Esophagus muscularis mucosa (tissue), 4 donors: ENCODE data around the gene C2orf69. TPM values are rescaled to one million over a fixed set of nuclear protein-coding genes. Genes with fewer than 3 reads are reported as not detected.

ENCODE experiments used
- DNase-seq: peaks from one replicate; pipeline ENCODE4 v3.0.0-alpha.2; 2017; ENCODE audit errors: extremely low spot score
- H3K27ac ChIP-seq, 4 donors: fragments of 200-600 bp; sonication (generic); replicated peaks in 1 of 4; 1 replicate in 3 of 4; 2 replicates in 1 of 4; pipeline ENCODE4 v1.5.1; 2016 to 2019; ENCODE audit warnings: mild to moderate bottlenecking in 1 of 4
- H3K27me3 ChIP-seq, 4 donors: fragments of 200-600 bp; sonication (generic); one replicate each; pipeline versions ENCODE4 v1.5.1 to v1.6.0; 2016 to 2019
- H3K36me3 ChIP-seq, 4 donors: fragments of 200-600 bp; sonication (generic); one replicate each; pipeline ENCODE4 v1.5.1; 2016 to 2019
- H3K4me1 ChIP-seq, 4 donors: fragments of 200-600 bp; sonication (generic); one replicate each; pipeline ENCODE4 v1.5.1; 2016 to 2019
- H3K4me3 ChIP-seq, 4 donors: fragments of 200-600 bp; sonication (generic); 1 replicate in 2 of 4; 2 replicates in 2 of 4; pipeline ENCODE4 v1.5.1; 2016 to 2019; ENCODE audit warnings: mild to moderate bottlenecking in 4 of 4, moderate library complexity in 1 of 4
- H3K9me3 ChIP-seq, 4 donors: fragments of 200-600 bp; sonication (generic); 1 replicate in 3 of 4; 2 replicates in 1 of 4; pipeline ENCODE4 v1.5.1; 2016 to 2019
- CTCF ChIP-seq, 3 experiments: fragments of 200-600 bp in 2 of 3; fragments of 450-650 bp in 1 of 3; sonication (generic) in 2 of 3; IDR thresholded peaks; one replicate each; pipeline ENCODE4 v1.5.1; 2017 to 2019; ENCODE audit warnings: antibody characterized with exemption in 3 of 3, mild to moderate bottlenecking in 2 of 3, moderate library complexity in 1 of 3
- EP300 ChIP-seq: sonication (generic); formaldehyde crosslinking; IDR thresholded peaks from one replicate; pipeline ENCODE4 v1.6.1; 2017; ENCODE audit warnings: antibody characterized with exemption
- POLR2A ChIP-seq: fragments of 450-650 bp; IDR thresholded peaks from one replicate; pipeline ENCODE4 v1.6.1; 2017; ENCODE audit warnings: antibody characterized with exemption, moderate library complexity, mild to moderate bottlenecking, low read depth
- POLR2AphosphoS5 ChIP-seq, 2 donors: sonication (generic); formaldehyde crosslinking; IDR thresholded peaks; one replicate each; pipeline ENCODE4 v1.6.1; 2017; ENCODE audit warnings: antibody characterized with exemption in 2 of 2
- WGBS: methylation state at CpG from one replicate; pipeline ENCODE4 v1.1.5; 2018; 5-methylcytosine and 5-hydroxymethylcytosine counted together
- intact Hi-C: fragments of 100-400 bp; cut with DNase I; formaldehyde crosslinking; loops from one replicate; pipeline ENCODE4 v1.15.1; 2023
- total RNA-seq, 4 donors: library from RNA; depleted of rRNA; stranded (reverse); fragments of >200 nt; gene quantifications; one replicate each; pipeline versions ENCODE4 v1.1.0 to v1.2.1, GENCODE V29; 2016

C2orf69 gene
- total RNA-seq, 4 donors from 2014 or later: 10.4 to 15.0 (median 12.0) TPM

DNA sequence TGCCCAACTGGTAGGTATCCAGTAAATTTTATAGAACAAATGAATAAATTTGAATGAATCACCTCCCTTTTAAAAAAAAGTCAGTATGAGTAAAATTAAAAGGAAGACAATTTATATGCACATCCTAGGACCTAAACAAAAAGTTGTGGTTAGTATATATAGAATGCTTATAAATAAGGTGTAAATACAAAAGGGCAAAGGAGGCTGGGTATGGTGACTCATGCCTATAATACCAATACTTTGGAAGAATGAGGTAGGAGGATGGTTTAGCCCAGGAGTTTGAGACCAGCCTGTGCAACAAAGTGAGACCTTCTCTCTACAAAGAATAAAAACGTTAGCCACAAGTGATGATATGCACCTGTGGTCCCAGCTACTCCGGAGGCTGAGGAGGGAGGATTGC, 12.8 kb downstream of the C2orf69 start:
- no peaks in the 10 kb centered on the region for H3K4me1 ChIP-seq
- no peak overlapping the region for H3K27ac ChIP-seq
- 74% methylated on average over 2 of the region's 2 CpGs for WGBS
- TF ChIP-seq CTCF (IDR thresholded peaks at IDR 0.05) (no peak), POLR2AphosphoS5 (IDR thresholded peaks at IDR 0.05) (no peak), POLR2A (no peak), EP300 (no peak)
- no peak overlapping the region for H3K4me3 ChIP-seq
- DNase-seq: no peak
- H3K27me3 ChIP-seq: no peaks in the 10 kb centered on the region
- no peaks in the 10 kb centered on the region for H3K9me3 ChIP-seq
- H3K36me3 ChIP-seq: peaks cover 0 to 14% (median 5%) of the 10 kb centered on the region in 4 donors
- intact Hi-C loops: no loop called here

- Histone ChIP-seq H3K4me3 (no peak overlapping the region), H3K27me3 (no peaks in the 10 kb centered on the region), H3K4me1 (no peaks in the 10 kb centered on the region), H3K27ac (no peak overlapping the region), H3K36me3 (peaks cover 1 to 33% (median 16%) of the 10 kb centered on the region in 4 donors), H3K9me3 (no peaks in the 10 kb centered on the region)
- intact Hi-C loops: no loop called here
- DNase-seq: no peak
- TF ChIP-seq POLR2AphosphoS5 (IDR thresholded peaks at IDR 0.05) (no peak), EP300 (no peak), CTCF (IDR thresholded peaks at IDR 0.05) (no peak), POLR2A (no peak)
- WGBS: 44% methylated on average over 1 of the region's 1 CpG
These were observed 15.7 kb downstream of the C2orf69 start for GRCh38 chr2:199926806-199927205.

GRCh38 chr2:199928226-199928625, 17.1 kb downstream of the C2orf69 start:
- intact Hi-C loops: no loop called here
- WGBS: 50% methylated on average over 2 of the region's 2 CpGs
- Histone ChIP-seq H3K9me3 (no peaks in the 10 kb centered on the region), H3K4me3 (no peak overlapping the region), H3K27me3 (no peaks in the 10 kb centered on the region), H3K36me3 (peaks cover 14 to 47% (median 29%) of the 10 kb centered on the region in 4 donors), H3K4me1 (no peaks in the 10 kb centered on the region), H3K27ac (no peak overlapping the region)
- DNase-seq: no peak
- TF ChIP-seq EP300 (no peak), POLR2AphosphoS5 (IDR thresholded peaks at IDR 0.05) (no peak), POLR2A (no peak), CTCF (IDR thresholded peaks at IDR 0.05) (no peak)

DNA sequence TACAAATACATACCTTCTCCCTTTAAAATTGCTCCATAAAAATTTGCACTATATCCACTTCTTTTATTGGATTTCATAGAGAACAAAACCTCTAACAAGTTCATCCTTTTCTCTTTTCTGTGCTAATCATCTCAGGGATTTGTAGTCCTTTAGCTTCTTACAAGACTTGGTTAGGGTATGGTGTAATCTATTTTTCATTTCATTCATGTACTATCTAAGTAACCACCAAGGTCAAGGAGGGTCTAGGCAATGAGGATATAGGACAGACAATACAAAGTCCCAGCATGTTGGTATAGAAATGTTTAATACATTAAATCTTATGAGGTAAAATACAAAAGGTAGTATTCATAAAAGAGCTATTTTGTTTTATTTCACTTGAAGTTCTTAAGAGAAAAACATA, 17.5 kb downstream of the C2orf69 start:
- TF ChIP-seq EP300: no peak
- TF ChIP-seq POLR2A: no peak
- TF ChIP-seq POLR2AphosphoS5 (IDR thresholded peaks at IDR 0.05): no peak
- intact Hi-C loops: no loop called here
- no peaks in the 10 kb centered on the region for H3K9me3 ChIP-seq
- no peak for DNase-seq
- no peaks in the 10 kb centered on the region for H3K27me3 ChIP-seq
- no peaks in the 10 kb centered on the region for H3K4me1 ChIP-seq
- peaks cover 14 to 47% (median 31%) of the 10 kb centered on the region in 4 donors for H3K36me3 ChIP-seq
- H3K4me3 ChIP-seq: no peak overlapping the region
- H3K27ac ChIP-seq: no peak overlapping the region

DNA sequence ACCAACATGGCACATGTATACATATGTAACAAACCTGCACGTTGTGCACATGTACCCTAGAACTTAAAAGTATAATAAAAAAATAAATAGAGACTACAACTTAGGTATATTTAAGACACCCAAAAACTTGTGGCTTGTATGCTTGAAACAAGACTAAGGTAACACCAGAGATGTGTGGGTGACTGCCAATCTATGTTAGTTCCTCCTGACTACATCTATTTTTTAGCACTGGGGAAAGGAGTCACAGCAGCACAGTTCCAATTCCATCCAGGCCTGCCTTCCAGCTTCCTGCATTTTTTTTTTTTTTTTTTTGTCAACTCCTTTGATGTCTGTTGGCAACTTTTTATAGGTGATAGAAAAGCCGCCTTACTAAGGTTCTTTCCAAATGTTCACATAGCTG, 18.2 kb downstream of the C2orf69 start:
- intact Hi-C loops: no loop called here
- no peak for DNase-seq
- Histone ChIP-seq H3K27me3 (no peaks in the 10 kb centered on the region), H3K4me3 (no peak overlapping the region), H3K27ac (no peak overlapping the region), H3K9me3 (no peaks in the 10 kb centered on the region), H3K4me1 (no peaks in the 10 kb centered on the region), H3K36me3 (peaks cover 14 to 47% (median 32%) of the 10 kb centered on the region in 4 donors)
- TF ChIP-seq CTCF (IDR thresholded peaks at IDR 0.05): no peak
- TF ChIP-seq POLR2AphosphoS5 (IDR thresholded peaks at IDR 0.05): no peak
- no peak for TF ChIP-seq EP300
- no peak for TF ChIP-seq POLR2A
- 75% methylated on average over 2 of the region's 2 CpGs for WGBS
